22Rv1 (cell line): ENCODE results near the gene ABCA13.

Experiments
- ZFX ChIP-seq: fragments of 450-650 bp; IDR thresholded peaks from 2 replicates; pipeline ENCODE4 v1.6.1; 2017; ENCODE audit warnings: antibody characterized with exemption, borderline replicate concordance
- TF ChIP-seq, protein P1 (sequence below): fragments of 450-650 bp; IDR thresholded peaks from 2 replicates; pipeline ENCODE4 v1.5.1; 2017; ENCODE audit warnings: mild to moderate bottlenecking

DNA sequence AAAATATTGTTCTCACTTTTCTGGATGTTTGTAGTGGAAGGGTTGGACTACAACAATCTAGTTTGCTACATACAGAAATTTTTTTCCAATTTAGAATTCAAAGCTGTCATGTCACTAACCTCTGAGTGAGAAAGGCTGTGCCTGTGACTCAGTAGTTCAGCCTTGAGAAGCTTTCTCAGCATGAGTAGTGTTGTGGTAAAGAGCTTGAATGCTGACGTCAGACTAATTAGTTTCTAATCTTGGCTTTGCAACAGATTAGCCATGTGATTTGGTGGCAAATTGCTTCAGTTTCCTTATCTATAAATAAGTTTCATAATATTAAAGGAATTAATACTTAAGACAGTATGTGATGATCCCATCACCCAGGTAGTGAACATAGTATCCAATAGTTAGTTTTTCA is 83.8 kb downstream of the ABCA13 start:
- TF ChIP-seq, protein P1, sequence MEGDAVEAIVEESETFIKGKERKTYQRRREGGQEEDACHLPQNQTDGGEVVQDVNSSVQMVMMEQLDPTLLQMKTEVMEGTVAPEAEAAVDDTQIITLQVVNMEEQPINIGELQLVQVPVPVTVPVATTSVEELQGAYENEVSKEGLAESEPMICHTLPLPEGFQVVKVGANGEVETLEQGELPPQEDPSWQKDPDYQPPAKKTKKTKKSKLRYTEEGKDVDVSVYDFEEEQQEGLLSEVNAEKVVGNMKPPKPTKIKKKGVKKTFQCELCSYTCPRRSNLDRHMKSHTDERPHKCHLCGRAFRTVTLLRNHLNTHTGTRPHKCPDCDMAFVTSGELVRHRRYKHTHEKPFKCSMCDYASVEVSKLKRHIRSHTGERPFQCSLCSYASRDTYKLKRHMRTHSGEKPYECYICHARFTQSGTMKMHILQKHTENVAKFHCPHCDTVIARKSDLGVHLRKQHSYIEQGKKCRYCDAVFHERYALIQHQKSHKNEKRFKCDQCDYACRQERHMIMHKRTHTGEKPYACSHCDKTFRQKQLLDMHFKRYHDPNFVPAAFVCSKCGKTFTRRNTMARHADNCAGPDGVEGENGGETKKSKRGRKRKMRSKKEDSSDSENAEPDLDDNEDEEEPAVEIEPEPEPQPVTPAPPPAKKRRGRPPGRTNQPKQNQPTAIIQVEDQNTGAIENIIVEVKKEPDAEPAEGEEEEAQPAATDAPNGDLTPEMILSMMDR: no peak
- no peak for TF ChIP-seq ZFX
